HEK293T (cell line): ENCODE data around the gene LCLAT1.

Experiments used
- CTCF ChIA-PET: fragments of 350-600 bp; formaldehyde crosslinking; extraction: SDS; loops from one replicate; lab custom pipeline; 2021; ENCODE audit warnings: antibody characterized with exemption, inconsistent platforms; lab: Yijun Ruan, JAX
- POLR2A ChIA-PET: fragments of 350-600 bp; formaldehyde crosslinking; extraction: SDS; loops from one replicate; lab custom pipeline; 2020; ENCODE audit warnings: antibody characterized with exemption, inconsistent platforms; lab: Yijun Ruan, JAX
- DNase-seq: peaks from one replicate; pipeline ENCODE4 v3.0.0; 2012; ENCODE audit warnings: mixed read lengths; ENCODE audit errors: extremely low spot score
- ARNT ChIP-seq: fragments of 450-650 bp; IDR thresholded peaks from 2 replicates; pipeline ENCODE4 v1.6.1; 2017; ENCODE audit warnings: mild to moderate bottlenecking
- BHLHE40 ChIP-seq: fragments of 450-650 bp; IDR thresholded peaks from 2 replicates; pipeline ENCODE4 v1.6.1; 2016; ENCODE audit warnings: mild to moderate bottlenecking, moderate library complexity, borderline replicate concordance
- CTBP1 ChIP-seq: fragments of 450-650 bp; IDR thresholded peaks from 2 replicates; pipeline ENCODE4 v1.6.1; 2016; ENCODE audit warnings: borderline replicate concordance
- ELF4 ChIP-seq: fragments of 450-650 bp; IDR thresholded peaks from 2 replicates; pipeline ENCODE4 v1.6.1; 2017; ENCODE audit warnings: antibody characterized with exemption
- FOXA1 ChIP-seq: fragments of 450-650 bp; IDR thresholded peaks from 2 replicates; pipeline ENCODE4 v1.6.1; 2016; ENCODE audit warnings: mild to moderate bottlenecking
- FOXK2 ChIP-seq: fragments of 450-650 bp; IDR thresholded peaks from 2 replicates; pipeline ENCODE4 v1.6.1; 2016; ENCODE audit warnings: mild to moderate bottlenecking
- FOXM1 ChIP-seq: fragments of 450-650 bp; IDR thresholded peaks from 2 replicates; pipeline ENCODE4 v1.6.1; 2017; ENCODE audit warnings: mild to moderate bottlenecking, borderline replicate concordance
- HDGF ChIP-seq: fragments of 450-650 bp; IDR thresholded peaks from 2 replicates; pipeline ENCODE4 v1.6.1; 2017; ENCODE audit warnings: antibody characterized with exemption, borderline replicate concordance
- L3MBTL2 ChIP-seq: fragments of 450-650 bp; conservative IDR thresholded peaks from 2 replicates; pipeline ENCODE4 v1.6.1; 2016; ENCODE audit warnings: mild to moderate bottlenecking
- LEF1 ChIP-seq: fragments of 450-650 bp; IDR thresholded peaks from 2 replicates; pipeline ENCODE4 v1.6.1; 2017; ENCODE audit warnings: mild to moderate bottlenecking, borderline replicate concordance
- NFRKB ChIP-seq: fragments of 450-650 bp; IDR thresholded peaks from 2 replicates; pipeline ENCODE4 v1.6.1; 2016; ENCODE audit warnings: mild to moderate bottlenecking, moderate library complexity
- SP1 ChIP-seq: fragments of 450-650 bp; IDR thresholded peaks from 2 replicates; pipeline ENCODE4 v1.6.1; 2017
- SUZ12 ChIP-seq: fragments of 450-650 bp; IDR thresholded peaks from 2 replicates; pipeline ENCODE4 v1.6.1; 2016; ENCODE audit warnings: mild to moderate bottlenecking
- TARDBP ChIP-seq: fragments of 450-650 bp; IDR thresholded peaks from 2 replicates; pipeline ENCODE4 v1.6.1; 2016
- ZNF384 ChIP-seq: fragments of 450-650 bp; IDR thresholded peaks from 2 replicates; pipeline ENCODE4 v1.6.1; 2016
- TF ChIP-seq, protein P1 (sequence below): fragments of 450-650 bp; IDR thresholded peaks from 2 replicates; pipeline ENCODE4 v1.6.1; 2016

The LCLAT1 gene

DNA sequence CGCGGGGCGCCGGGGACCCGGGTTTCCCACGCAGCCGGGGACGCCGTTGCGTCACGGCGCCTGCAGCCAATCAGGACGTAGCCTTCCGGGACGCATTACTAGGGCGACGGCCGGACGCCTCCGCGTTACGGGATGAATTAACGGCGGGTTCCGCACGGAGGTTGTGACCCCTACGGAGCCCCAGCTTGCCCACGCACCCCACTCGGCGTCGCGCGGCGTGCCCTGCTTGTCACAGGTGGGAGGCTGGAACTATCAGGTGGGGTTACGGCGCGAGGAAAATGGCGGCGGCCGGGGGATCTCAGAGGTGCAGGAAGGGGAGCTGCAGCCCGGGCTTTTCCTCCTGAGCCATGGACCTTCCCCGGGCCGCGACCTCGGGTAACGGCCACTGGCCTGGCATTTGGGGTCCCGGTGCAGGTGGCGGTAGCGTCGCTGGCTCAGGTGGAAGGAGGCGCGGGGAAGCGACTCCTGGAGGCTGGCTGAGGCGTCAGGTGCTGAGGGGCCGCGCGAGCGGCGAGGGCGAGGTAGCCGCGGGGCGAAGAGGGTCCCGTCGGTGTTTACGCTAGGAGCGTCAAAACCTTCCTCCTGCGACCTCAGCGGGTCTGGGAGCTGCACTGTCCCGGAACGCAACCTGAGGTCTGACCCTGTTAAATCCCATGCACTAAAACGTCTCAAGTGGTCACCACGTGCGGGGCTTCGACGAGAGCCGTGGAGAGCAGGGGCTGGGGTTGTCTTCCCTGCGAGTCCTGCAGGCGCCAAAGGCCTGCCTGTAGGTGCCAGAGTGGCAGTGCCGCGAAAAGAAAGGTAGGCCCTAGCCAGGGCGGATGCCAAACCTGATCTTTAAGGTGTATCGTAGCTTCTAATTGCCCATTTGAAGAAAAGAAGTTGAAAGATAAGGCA is at the start of gene LCLAT1:
TSS of gene LCLAT1 (plus strand) at position 98 of the 897 bp plus-strand sequence. CDS start 78,345 bp downstream, outside the sequence.
- no peak for TF ChIP-seq LEF1
- TF ChIP-seq L3MBTL2 = peak; percentile 99
- POLR2A ChIA-PET = interaction anchor here (0.7 to 2.1 kb wide), 7 partner anchors 11 to 1920 kb away, joined by 3 to 12 read pairs (median 3); no protein-coding TSS in a partner anchor
- CTCF ChIA-PET = interaction anchor here (0.6 kb wide), 1 partner anchor 18 kb away, joined by 5 read pairs; no protein-coding TSS in a partner anchor
- DNase-seq = peak; percentile 81

- DNase-seq = no peak
- CTCF ChIA-PET = no interaction called here
- POLR2A ChIA-PET = no interaction called here
Measured at GRCh38 chr2:30398084-30398873, 48.8 kb upstream of the LCLAT1 start.

DNA sequence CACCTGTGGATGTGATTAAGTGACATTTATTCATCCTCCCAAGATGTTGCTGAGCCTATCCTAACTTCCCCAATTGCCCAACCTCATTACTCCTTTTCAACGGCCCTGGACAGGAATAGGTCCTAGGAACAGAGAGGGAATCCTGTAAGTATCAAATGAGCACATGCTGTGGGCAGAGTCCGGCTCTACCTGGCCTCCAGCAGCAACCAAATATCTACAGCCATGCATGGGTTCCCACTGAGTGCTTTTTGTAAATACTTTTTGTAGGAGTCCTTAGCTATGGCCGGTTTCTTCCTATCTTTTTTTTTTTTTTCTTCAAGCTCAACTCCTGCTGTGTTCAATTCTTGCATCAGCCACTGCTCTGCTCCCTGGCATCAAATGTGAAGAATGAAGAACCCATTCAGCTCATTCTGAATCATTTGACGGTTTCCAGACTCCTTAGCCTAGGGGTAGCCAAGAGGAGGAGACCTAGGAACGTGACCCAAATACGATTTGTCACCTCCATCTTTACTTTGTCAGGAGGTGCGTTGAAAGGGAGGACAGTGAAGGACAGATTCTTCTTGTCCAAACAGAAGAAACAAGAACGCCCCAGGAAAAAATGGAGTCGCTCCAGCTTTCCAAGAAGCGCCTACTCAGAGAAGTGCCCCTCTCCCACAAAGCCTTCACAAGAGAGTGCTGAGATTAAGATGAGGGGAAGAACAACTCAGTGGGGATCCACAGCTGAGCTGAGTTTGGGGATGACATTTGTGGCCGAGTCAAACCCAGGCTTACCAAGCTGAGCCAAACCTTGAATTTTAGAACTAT is 46.7 kb upstream of the LCLAT1 start:
- ChIA-PET POLR2A (no interaction called here), CTCF (no interaction called here)
- TF ChIP-seq, protein P1, sequence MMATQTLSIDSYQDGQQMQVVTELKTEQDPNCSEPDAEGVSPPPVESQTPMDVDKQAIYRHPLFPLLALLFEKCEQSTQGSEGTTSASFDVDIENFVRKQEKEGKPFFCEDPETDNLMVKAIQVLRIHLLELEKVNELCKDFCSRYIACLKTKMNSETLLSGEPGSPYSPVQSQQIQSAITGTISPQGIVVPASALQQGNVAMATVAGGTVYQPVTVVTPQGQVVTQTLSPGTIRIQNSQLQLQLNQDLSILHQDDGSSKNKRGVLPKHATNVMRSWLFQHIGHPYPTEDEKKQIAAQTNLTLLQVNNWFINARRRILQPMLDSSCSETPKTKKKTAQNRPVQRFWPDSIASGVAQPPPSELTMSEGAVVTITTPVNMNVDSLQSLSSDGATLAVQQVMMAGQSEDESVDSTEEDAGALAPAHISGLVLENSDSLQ = no peak
- TF ChIP-seq TARDBP (no peak), ELF4 (no peak), FOXK2 (no peak), FOXM1 (no peak), L3MBTL2 (no peak), SUZ12 (no peak), ZNF384 (no peak), HDGF (no peak), CTBP1 (no peak)
- DNase-seq = no peak

More at GRCh38 chr2:30398084-30398873, 48.8 kb upstream of the LCLAT1 start:
- no peak for TF ChIP-seq BHLHE40
- no peak for TF ChIP-seq FOXA1
- TF ChIP-seq LEF1 = no peak
- TF ChIP-seq TARDBP = no peak
- TF ChIP-seq, protein P1 = no peak
- no peak for TF ChIP-seq CTBP1

DNA sequence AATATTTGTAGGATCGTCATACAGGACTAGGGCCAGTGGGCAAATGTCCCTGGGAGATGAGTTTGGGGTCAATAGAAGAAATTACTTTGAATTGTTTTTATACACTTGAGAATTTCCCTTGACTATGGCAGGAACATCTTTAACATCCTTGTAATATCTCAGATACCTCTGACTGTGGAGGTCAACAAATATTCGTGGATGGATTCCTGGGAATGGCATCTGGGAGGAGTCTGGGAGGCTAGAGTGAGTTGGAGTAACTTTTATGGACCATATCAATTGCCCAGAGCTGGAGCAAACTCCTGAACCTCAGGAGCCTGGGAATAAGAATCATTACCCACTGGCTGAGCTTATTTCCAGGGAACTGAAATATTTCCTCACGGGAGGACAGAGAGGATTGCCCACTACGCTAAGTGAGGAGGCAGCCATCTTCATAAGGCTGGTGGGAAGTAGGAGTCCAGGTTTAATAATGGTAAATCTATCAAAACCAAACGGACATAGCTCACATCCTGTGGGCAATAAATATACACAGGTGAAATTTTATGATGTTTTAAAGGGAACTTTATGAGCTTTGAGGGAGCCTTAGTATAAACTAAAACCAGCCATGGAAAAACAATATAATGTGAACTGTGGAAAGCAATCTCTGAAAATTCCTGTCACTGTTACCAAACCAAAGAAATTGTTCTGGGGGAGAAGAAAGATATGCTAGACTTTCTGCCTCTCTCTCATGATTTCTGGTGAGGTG is 44.4 kb upstream of the LCLAT1 start:
- ChIA-PET CTCF (no interaction called here), POLR2A (no interaction called here)
- TF ChIP-seq BHLHE40 (no peak), ZNF384 (no peak), NFRKB (no peak), SP1 (no peak), ARNT (no peak), HDGF (no peak), CTBP1 (no peak), L3MBTL2 (no peak), FOXA1 (no peak), ELF4 (no peak), LEF1 (no peak), FOXM1 (no peak), TARDBP (no peak), SUZ12 (no peak), FOXK2 (no peak)
- TF ChIP-seq, protein P1 = no peak
- DNase-seq = no peak

- no peak for DNase-seq
- POLR2A ChIA-PET = no interaction called here
- CTCF ChIA-PET = no interaction called here
- TF ChIP-seq ZNF384 (no peak), L3MBTL2 (no peak), ELF4 (no peak), NFRKB (no peak), CTBP1 (no peak), HDGF (no peak), SP1 (no peak), FOXA1 (no peak), SUZ12 (no peak), FOXK2 (no peak), BHLHE40 (no peak), FOXM1 (no peak), TARDBP (no peak), LEF1 (no peak), ARNT (no peak)
- TF ChIP-seq, protein P1 = no peak
Measured at GRCh38 chr2:30403592-30404312, 43.3 kb upstream of the LCLAT1 start.
